ENCODE results near the gene GLI3.

GRCh38 chr7:42103456-42103855, 133.6 kb downstream of the GLI3 start:
- TF ChIP-seq CTCF (IDR thresholded peaks at IDR 0.05) (no peak), POLR2A (IDR thresholded peaks at IDR 0.05) (no peak)

All from adrenal gland (tissue), 5 donors.